Neural crest cell (in vitro differentiated cells): ENCODE data around the gene ZNF438. TPM values are rescaled to one million over a fixed set of nuclear protein-coding genes. Genes with fewer than 3 reads are reported as not detected.
A peak's percentile ranks its signal among the peaks of the same experiment; 100 is the strongest.
"Not testable (repeated sequence)": the region's sequence is repeated elsewhere in the genome, so short reads cannot be mapped to it uniquely, and the experiment has no call there.

Experiments used
- DNase-seq: peaks from one replicate; pipeline ENCODE4 v3.0.0; 2021; ENCODE audit warnings: low read depth, mixed read lengths, low spot score
- H3K27ac Mint-ChIP-seq: one replicate; pipeline ENCODE4 v1.8.0; 2021; ENCODE audit warnings: mild to moderate bottlenecking, mixed read lengths; ENCODE audit not compliant: unreplicated experiment
- H3K27me3 Mint-ChIP-seq: 2 replicates; pipeline ENCODE4 v1.8.0; 2021; ENCODE audit warnings: low read depth, mild to moderate bottlenecking, mixed read lengths
- H3K36me3 Mint-ChIP-seq: 2 replicates; pipeline ENCODE4 v1.8.0; 2021; ENCODE audit warnings: low read depth, mild to moderate bottlenecking, mixed read lengths
- H3K4me1 Mint-ChIP-seq: 2 replicates; pipeline ENCODE4 v1.8.0; 2021; ENCODE audit warnings: mixed read lengths
- H3K4me3 Mint-ChIP-seq: one replicate; pipeline ENCODE4 v1.8.0; 2021; ENCODE audit warnings: mild to moderate bottlenecking, mixed read lengths
- H3K9me3 Mint-ChIP-seq: 2 replicates; pipeline ENCODE4 v1.8.0; 2021; ENCODE audit warnings: mixed read lengths
- CTCF ChIP-seq: fragments of 200-600 bp; sonication (generic); conservative IDR thresholded peaks from 2 replicates; pipeline ENCODE4 v1.5.0; 2021; ENCODE audit warnings: antibody characterized with exemption, mild to moderate bottlenecking
- total RNA-seq: library from RNA; stranded (reverse); gene quantifications from 2 replicates; pipeline ENCODE4 v1.2.1, GENCODE V29; 2021

ZNF438 gene
- total RNA-seq, 1 donor from 2014 or later, result 3.5 TPM

- Mint-ChIP-seq H3K27me3 (no peaks in the 10 kb centered on the region), H3K27ac (no peak overlapping the region), H3K4me1 (peaks cover 22% of the 10 kb centered on the region), H3K4me3 (no peak overlapping the region), H3K9me3 (peaks cover 2% of the 10 kb centered on the region), H3K36me3 (peaks cover 13% of the 10 kb centered on the region)
- no peak for DNase-seq
- no peak for TF ChIP-seq CTCF
These were observed 91.4 kb downstream of the ZNF438 start for GRCh38 chr10:30940256-30940655.

GRCh38 chr10:30939643-30940251, 91.9 kb downstream of the ZNF438 start:
- Mint-ChIP-seq H3K4me3 (no peak overlapping the region), H3K4me1 (peaks cover 22% of the 10 kb centered on the region), H3K9me3 (peaks cover 4% of the 10 kb centered on the region), H3K36me3 (peaks cover 15% of the 10 kb centered on the region), H3K27me3 (no peaks in the 10 kb centered on the region), H3K27ac (no peak overlapping the region)
- DNase-seq, result no peak
- no peak for TF ChIP-seq CTCF

DNA sequence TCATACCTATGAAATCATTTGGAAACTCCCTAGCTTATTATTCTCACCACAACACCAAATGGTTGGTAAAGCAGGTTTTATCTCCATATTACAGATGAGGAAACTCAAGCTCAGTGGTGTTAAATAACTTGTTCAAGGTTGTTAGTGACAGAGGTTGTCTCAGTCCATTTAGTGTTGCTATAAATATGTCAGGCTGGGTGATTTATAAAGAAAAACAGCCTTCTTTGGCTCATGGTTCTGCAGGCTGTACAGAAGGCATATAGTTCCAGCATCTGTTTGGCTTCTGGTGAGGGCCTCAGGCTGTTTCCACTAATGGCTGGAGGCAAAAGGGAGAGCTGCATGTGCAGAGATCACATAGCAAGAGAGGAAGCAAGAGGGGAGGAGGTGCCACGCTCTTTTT, 96.6 kb downstream of the ZNF438 start:
- no peak for DNase-seq
- H3K4me1 Mint-ChIP-seq, result peaks cover under 1% of the 10 kb centered on the region
- H3K4me3 Mint-ChIP-seq, result no peak overlapping the region
- H3K27ac Mint-ChIP-seq, result no peak overlapping the region
- peaks cover 20% of the 10 kb centered on the region for H3K36me3 Mint-ChIP-seq
- TF ChIP-seq CTCF, result no peak
- H3K27me3 Mint-ChIP-seq, result no peaks in the 10 kb centered on the region
- H3K9me3 Mint-ChIP-seq, result peaks cover 2% of the 10 kb centered on the region

DNA sequence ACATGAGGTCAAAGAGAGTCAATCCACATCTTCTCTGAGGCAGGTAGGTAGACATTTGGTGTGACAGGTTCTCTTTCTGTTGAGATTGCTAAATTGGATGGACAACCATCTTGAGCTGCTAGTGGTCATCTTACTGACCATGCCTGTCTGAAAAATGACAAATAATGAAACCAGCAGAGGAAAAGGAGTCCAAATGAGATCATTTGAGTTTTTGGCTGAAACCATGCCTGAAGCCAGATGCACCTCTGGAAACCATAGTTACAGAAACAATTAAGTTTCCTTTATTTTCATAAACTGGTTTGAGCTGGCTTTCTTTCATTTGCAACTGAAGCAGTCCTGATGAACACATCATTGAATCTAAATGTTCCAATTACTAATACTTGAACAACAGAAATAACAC, 100.6 kb downstream of the ZNF438 start:
- Mint-ChIP-seq H3K4me3 (no peak overlapping the region), H3K27ac (no peak overlapping the region), H3K9me3 (peaks cover 2% of the 10 kb centered on the region), H3K36me3 (peaks cover 29% of the 10 kb centered on the region), H3K4me1 (no peaks in the 10 kb centered on the region), H3K27me3 (no peaks in the 10 kb centered on the region)
- no peak for TF ChIP-seq CTCF
- DNase-seq, result no peak

DNA sequence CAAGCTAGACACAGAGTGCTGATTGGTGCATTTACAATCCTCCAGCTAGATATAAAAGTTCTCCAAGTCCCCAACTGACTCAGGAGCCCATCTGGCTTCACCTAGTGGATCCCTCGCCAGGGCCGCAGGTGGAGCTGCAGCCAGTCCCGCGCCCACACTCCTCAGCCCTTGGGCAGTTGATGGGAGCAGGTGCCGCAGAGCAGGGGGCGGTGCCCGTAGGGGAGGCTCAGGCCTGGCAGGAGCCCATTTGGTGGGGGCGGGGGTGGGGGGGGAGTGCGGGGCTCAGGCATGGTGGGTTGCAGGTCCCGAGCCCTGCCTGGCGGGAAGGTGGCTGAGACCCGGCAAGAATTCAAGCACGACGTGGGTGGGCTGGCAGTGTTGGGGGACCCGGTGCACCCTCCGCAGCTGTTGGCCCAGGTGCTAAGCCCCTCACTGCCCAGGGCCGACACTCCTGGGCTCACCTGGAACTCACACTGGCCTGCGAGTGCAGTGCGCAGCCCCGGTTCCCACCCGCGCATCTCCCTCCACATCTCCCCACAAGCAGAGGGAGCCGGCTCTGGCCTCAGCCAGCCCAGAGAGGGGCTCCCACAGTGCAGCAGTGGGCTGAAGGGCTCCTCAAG, 101.7 kb downstream of the ZNF438 start:
- Mint-ChIP-seq H3K27me3 (no peaks in the 10 kb centered on the region), H3K27ac (peak overlapping the region; percentile 50), H3K4me1 (no peaks in the 10 kb centered on the region), H3K36me3 (peaks cover 25% of the 10 kb centered on the region), H3K4me3 (no peak overlapping the region), H3K9me3 (peaks cover 2% of the 10 kb centered on the region)
- DNase-seq, result no peak
- TF ChIP-seq CTCF, result no peak

- not testable (repeated sequence) for H3K4me3 Mint-ChIP-seq, H3K4me1 Mint-ChIP-seq, DNase-seq, H3K9me3 Mint-ChIP-seq, H3K27me3 Mint-ChIP-seq
- H3K36me3 Mint-ChIP-seq, result peaks cover 29% of the 10 kb centered on the region
- H3K27ac Mint-ChIP-seq, result peak overlapping the region; percentile 50
These were observed 102.3 kb downstream of the ZNF438 start for GRCh38 chr10:30929311-30929729.
